ENCODE measurements around the gene PLSCR1.
"Not testable (repeated sequence)": the region's sequence is repeated elsewhere in the genome, so short reads cannot be mapped to it uniquely, and the experiment has no call there.

DNA sequence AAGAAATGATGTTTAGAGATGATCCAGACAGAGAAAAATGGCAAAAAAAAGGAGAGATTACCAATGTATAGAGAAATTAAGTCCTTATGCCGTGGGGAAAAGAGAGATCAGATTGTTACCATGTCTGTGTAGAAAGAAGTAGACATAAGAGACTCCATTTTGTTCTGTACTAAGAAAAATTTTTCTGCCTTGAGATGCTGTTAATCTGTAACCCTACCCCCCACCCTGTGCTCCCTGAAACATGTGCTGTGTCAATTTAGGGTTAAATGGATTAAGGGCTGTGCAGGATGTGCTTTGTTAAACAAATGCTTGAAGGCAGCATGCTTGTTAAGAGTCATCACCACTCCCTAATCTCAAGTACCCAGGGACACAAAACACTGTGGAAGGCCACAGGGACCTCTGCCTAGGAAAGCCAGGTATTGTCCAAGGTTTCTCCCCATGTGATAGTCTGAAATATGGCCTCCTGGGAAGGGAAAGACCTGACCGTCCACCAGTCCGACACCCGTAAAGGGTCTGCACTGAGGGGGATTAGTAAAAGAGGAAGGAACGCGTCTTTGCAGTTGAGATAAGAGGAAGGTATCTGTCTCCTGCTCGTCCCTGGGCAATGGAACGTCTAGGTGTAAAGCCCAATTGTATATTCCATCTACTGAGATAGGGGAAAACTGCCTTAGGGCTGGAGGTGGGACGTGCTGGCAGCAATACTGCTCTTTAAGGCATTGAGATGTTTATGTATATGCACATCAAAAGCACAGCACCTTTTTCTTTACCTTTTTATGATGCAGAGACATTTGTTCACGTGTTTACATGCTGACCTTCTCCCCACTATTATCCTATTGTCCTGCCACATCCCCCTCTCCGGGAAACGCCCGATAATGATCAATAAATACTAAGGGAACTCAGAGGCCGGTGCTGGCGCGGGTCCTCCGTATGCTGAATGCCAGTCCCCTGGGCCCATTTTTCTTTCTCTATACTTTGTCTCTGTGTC, 21.9 kb downstream of the PLSCR1 start:
- TF ChIP-seq, protein P1, sequence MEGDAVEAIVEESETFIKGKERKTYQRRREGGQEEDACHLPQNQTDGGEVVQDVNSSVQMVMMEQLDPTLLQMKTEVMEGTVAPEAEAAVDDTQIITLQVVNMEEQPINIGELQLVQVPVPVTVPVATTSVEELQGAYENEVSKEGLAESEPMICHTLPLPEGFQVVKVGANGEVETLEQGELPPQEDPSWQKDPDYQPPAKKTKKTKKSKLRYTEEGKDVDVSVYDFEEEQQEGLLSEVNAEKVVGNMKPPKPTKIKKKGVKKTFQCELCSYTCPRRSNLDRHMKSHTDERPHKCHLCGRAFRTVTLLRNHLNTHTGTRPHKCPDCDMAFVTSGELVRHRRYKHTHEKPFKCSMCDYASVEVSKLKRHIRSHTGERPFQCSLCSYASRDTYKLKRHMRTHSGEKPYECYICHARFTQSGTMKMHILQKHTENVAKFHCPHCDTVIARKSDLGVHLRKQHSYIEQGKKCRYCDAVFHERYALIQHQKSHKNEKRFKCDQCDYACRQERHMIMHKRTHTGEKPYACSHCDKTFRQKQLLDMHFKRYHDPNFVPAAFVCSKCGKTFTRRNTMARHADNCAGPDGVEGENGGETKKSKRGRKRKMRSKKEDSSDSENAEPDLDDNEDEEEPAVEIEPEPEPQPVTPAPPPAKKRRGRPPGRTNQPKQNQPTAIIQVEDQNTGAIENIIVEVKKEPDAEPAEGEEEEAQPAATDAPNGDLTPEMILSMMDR (IDR thresholded peaks at IDR 0.05) = not testable (repeated sequence)
- TF ChIP-seq POLR2A (IDR thresholded peaks at IDR 0.05) = not testable (repeated sequence)
